LNCAP (cell line): ENCODE measurements around the gene PAX6.

ENCODE experiments used
- TF ChIP-seq, protein P1 (sequence below): fragments of 450-650 bp; IDR thresholded peaks from 2 replicates; pipeline ENCODE4 v1.5.1; 2017; ENCODE audit warnings: mild to moderate bottlenecking

Gene PAX6

DNA sequence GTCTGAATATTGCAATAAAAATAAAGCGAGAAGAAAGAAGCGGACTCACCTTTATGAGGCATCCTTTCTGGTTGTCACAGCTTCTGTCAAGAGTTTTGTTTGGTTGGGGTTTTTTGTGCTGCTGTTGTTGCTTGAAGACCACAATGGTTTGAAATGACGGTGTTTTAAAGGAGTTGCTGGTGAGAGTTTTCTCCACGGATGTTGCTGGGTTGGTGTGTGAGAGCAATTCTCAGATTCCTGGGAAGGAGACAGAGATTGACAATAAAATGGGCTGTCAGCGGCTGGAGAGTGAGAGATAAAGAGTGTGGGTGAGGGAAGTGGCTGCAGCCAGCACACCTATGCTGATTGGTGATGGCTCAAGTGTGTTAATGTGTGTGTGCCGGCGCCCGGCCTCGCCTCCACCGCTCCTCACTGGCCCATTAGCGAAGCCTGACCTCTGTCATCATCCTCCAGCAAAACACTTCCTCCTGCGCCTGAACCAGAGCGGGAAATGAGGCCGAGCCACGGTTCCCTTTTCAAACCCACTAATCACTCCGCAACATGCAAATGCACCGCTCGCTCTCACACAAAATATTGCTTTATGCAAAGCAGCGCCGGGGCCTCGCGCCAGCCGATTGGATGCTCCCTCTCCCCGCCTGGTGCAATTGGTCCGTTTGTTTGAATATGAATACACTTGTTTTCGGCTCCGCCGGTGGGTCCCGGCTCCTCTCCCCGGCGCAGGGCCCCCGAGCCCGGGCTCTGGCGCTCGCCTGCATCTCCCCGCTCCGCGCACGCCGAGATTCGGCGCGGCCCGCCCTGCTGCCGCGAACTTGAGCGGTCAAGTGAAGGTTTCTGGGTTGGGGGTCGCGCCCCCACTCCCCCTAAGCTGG is at the start of gene PAX6:
TSS of gene PAX6 (minus strand) at position 544 of the 869 bp plus-strand sequence. CDS start 4,911 bp downstream, outside the sequence.
- TF ChIP-seq, protein P1, sequence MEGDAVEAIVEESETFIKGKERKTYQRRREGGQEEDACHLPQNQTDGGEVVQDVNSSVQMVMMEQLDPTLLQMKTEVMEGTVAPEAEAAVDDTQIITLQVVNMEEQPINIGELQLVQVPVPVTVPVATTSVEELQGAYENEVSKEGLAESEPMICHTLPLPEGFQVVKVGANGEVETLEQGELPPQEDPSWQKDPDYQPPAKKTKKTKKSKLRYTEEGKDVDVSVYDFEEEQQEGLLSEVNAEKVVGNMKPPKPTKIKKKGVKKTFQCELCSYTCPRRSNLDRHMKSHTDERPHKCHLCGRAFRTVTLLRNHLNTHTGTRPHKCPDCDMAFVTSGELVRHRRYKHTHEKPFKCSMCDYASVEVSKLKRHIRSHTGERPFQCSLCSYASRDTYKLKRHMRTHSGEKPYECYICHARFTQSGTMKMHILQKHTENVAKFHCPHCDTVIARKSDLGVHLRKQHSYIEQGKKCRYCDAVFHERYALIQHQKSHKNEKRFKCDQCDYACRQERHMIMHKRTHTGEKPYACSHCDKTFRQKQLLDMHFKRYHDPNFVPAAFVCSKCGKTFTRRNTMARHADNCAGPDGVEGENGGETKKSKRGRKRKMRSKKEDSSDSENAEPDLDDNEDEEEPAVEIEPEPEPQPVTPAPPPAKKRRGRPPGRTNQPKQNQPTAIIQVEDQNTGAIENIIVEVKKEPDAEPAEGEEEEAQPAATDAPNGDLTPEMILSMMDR = no peak

- TF ChIP-seq, protein P1 = no peak
These were observed 49.3 kb upstream of the PAX6 start for GRCh38 chr11:31860391-31860790.

DNA sequence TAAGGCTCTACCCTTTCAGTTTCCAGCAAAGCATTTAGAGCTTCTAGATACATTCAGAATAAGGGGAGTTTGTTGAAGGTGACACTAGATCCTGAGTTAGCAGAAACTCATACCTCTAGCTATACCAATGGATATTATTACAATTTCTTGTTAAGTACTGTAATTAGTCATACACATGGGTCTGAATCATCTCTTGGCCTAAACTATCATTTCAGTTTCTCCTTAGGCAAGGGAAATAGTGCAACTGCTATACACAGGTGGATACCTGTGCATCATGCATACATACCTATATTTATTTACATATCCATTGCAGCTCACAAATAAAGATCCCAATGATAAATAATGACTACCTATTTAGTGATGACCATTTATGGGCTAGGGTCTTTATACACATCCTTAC is 45.1 kb upstream of the PAX6 start:
- TF ChIP-seq, protein P1 = no peak

DNA sequence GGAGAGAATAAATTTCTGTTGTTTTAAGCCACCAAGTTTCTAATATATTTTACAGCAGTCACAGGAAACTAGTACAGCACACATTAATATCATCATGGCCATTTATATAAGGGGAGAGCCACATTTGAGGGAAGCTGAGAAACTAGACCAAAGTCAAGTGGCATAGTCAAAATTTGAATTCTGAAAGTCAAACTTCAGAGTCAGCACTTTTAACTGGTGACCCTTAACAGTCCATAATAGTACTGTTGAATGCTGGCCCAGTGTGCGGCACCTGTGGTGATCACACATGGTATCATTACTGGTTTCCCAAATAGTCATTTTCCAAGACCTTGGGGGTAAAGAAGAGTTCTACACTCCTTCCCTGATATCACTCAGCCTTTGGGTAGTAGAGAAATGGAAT is 44.3 kb upstream of the PAX6 start:
- TF ChIP-seq, protein P1 = no peak

DNA sequence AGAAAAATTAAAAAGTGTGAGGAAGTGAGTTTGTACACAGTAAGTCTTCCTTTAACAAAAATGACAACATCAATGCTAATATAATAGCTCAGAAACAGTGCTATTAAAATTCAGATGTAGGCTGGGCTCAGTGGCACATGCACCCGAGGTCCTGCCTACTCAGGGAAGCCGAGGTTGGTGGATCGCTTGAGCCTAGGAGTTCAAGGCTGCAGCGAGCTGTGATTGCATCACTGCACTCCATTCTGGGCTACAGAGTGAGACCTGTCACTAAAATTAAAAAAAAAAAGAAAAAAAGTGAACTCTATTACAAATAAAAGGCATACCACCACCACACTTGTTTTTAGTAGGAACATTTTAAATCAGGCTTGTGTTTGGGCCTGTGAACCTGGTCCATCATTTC is 39.2 kb upstream of the PAX6 start:
- TF ChIP-seq, protein P1 = no peak

GRCh38 chr11:31847761-31848160 is 36.6 kb upstream of the PAX6 start:
- TF ChIP-seq, protein P1 = no peak

GRCh38 chr11:31845331-31845730 is 34.2 kb upstream of the PAX6 start:
- TF ChIP-seq, protein P1 = no peak
